Measurements from ENCODE around the gene FMN1.

DNA sequence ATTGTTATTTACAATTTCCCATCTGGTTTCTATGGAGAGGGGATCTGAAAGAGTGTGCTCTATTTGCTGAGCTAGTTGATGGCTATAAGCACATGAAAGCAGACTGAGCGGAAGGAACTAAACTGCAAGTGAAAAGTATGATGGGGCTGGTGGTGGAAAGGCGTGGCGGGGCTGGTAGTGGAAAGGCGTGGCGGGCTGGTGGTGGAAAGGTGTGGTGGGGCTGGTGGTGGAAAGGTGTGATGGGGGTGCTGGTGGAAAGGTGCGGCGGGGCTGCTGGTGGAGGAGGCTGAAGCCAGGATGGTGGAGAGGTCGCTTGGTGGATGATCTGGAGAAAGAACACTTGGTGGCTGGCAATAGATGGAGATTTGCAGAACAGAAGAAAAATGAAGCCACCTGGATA, 136.7 kb downstream of the FMN1 start:
- no peak for TF ChIP-seq POLR2AphosphoS5 (IDR thresholded peaks at IDR 0.05; ENCODE audit: insufficient read depth in 1 of 2, low read depth in 1 of 2)
- TF ChIP-seq, protein P1, sequence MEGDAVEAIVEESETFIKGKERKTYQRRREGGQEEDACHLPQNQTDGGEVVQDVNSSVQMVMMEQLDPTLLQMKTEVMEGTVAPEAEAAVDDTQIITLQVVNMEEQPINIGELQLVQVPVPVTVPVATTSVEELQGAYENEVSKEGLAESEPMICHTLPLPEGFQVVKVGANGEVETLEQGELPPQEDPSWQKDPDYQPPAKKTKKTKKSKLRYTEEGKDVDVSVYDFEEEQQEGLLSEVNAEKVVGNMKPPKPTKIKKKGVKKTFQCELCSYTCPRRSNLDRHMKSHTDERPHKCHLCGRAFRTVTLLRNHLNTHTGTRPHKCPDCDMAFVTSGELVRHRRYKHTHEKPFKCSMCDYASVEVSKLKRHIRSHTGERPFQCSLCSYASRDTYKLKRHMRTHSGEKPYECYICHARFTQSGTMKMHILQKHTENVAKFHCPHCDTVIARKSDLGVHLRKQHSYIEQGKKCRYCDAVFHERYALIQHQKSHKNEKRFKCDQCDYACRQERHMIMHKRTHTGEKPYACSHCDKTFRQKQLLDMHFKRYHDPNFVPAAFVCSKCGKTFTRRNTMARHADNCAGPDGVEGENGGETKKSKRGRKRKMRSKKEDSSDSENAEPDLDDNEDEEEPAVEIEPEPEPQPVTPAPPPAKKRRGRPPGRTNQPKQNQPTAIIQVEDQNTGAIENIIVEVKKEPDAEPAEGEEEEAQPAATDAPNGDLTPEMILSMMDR (IDR thresholded peaks at IDR 0.05): no peak
- no peak for TF ChIP-seq POLR2A (IDR thresholded peaks at IDR 0.05)

Measured in vagina (tissue), 2 donors.